HL-60 (cell line): ENCODE data around the gene TEAD2.
A peak's percentile ranks its signal among the peaks of the same experiment; 100 is the strongest.

Experiments
- GABPA ChIP-seq: IDR thresholded peaks from 2 replicates; pipeline ENCODE4 v1.6.1; 2012; ENCODE audit warnings: low read depth
- POLR2AphosphoS5 ChIP-seq: IDR thresholded peaks from 2 replicates; pipeline ENCODE4 v1.6.1; 2012; ENCODE audit warnings: low read depth
- TF ChIP-seq, protein P1 (sequence below): IDR thresholded peaks from one replicate; pipeline ENCODE4 v1.5.1; 2011; ENCODE audit warnings: low read length, control low read depth, inconsistent platforms; ENCODE audit not compliant: insufficient read depth

DNA sequence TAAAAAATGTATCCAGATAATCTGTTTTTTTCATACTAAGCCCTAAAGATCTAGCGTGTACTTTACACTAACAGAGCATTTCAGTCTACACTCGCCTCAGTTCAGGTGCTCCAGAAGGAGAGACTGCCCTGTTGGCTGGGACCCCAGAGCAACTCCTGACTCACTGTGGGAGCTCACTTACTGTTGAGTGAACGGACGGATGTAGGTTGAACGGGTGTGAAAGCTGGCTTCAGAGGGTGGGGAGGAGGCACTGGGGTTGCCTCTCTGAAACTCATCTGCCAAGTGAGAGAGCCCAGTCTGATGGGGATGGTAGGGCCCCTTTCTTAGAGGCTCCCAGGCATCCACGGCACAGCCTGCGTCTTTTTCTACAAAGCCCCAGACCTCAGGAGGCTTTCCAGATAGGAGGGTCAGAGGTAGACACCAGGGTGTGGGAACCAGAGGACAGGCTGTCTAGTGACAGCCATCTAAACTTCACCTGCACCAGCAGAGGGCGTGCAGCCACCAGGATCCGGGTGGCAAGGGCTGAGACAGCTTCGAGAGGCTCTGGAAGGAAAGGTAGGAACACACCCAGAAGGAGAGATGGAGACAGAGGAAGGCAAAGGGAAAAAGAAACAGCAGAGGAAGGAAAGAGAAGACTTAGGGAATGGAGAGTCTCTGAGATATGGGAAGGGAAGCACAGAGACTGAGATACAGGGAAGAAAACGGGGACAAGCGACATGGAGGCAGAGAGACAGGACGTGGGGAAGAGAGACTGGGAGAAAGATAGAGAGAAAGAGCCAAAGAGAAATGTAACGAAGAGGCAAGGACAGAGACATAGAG lies 29.6 kb upstream of the TEAD2 start:
- TF ChIP-seq, protein P1, sequence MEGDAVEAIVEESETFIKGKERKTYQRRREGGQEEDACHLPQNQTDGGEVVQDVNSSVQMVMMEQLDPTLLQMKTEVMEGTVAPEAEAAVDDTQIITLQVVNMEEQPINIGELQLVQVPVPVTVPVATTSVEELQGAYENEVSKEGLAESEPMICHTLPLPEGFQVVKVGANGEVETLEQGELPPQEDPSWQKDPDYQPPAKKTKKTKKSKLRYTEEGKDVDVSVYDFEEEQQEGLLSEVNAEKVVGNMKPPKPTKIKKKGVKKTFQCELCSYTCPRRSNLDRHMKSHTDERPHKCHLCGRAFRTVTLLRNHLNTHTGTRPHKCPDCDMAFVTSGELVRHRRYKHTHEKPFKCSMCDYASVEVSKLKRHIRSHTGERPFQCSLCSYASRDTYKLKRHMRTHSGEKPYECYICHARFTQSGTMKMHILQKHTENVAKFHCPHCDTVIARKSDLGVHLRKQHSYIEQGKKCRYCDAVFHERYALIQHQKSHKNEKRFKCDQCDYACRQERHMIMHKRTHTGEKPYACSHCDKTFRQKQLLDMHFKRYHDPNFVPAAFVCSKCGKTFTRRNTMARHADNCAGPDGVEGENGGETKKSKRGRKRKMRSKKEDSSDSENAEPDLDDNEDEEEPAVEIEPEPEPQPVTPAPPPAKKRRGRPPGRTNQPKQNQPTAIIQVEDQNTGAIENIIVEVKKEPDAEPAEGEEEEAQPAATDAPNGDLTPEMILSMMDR: peak; percentile 77
- no peak for TF ChIP-seq POLR2AphosphoS5
- TF ChIP-seq GABPA: no peak
